AG09319 (cell line): Measurements from ENCODE around the gene SCNN1G.

Source experiments
- DNase-seq: peaks from one replicate; pipeline ENCODE4 v3.0.0-alpha.2; 2010; ENCODE audit warnings: low read depth; ENCODE audit errors: extremely low read depth
- TF ChIP-seq, protein P1 (sequence below): IDR thresholded peaks from 2 replicates; pipeline ENCODE4 v1.5.1; 2011; ENCODE audit warnings: low read depth, mild to moderate bottlenecking, inconsistent platforms, low read length, moderate library complexity

Gene SCNN1G

DNA sequence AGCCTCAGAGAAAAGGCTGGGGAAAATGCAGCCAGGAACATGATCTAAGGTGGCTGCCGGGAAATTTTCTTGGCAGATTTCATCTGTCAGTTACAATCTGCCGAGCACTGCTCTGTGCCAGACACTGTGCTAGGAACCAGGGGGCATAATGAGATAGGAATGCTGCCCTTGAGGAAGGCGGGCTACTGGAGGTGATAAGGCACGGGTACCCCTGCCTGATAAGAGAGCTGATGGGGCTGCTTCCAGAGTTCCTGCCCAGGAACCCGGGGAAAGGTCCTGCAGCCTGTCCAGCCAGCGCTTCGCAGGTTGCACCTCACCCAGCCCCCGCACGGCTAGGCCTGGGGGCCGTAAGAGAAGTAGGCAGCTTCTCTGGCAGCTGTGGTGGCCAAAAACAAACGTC lies 3.1 kb downstream of the SCNN1G start:
- TF ChIP-seq, protein P1, sequence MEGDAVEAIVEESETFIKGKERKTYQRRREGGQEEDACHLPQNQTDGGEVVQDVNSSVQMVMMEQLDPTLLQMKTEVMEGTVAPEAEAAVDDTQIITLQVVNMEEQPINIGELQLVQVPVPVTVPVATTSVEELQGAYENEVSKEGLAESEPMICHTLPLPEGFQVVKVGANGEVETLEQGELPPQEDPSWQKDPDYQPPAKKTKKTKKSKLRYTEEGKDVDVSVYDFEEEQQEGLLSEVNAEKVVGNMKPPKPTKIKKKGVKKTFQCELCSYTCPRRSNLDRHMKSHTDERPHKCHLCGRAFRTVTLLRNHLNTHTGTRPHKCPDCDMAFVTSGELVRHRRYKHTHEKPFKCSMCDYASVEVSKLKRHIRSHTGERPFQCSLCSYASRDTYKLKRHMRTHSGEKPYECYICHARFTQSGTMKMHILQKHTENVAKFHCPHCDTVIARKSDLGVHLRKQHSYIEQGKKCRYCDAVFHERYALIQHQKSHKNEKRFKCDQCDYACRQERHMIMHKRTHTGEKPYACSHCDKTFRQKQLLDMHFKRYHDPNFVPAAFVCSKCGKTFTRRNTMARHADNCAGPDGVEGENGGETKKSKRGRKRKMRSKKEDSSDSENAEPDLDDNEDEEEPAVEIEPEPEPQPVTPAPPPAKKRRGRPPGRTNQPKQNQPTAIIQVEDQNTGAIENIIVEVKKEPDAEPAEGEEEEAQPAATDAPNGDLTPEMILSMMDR, result no peak

DNA sequence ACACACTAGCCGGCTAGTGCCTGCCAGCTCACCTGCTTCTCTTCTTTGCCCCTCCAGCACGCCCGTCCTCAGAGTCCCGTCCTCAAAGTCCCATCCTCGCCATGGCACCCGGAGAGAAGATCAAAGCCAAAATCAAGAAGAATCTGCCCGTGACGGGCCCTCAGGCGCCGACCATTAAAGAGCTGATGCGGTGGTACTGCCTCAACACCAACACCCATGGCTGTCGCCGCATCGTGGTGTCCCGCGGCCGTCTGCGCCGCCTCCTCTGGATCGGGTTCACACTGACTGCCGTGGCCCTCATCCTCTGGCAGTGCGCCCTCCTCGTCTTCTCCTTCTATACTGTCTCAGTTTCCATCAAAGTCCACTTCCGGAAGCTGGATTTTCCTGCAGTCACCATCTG lies 3.6 kb downstream of the SCNN1G start:
- TF ChIP-seq, protein P1, result no peak
- no peak for DNase-seq

More for the DNA sequence above, 3.1 kb downstream of the SCNN1G start:
- DNase-seq, result no peak

DNA sequence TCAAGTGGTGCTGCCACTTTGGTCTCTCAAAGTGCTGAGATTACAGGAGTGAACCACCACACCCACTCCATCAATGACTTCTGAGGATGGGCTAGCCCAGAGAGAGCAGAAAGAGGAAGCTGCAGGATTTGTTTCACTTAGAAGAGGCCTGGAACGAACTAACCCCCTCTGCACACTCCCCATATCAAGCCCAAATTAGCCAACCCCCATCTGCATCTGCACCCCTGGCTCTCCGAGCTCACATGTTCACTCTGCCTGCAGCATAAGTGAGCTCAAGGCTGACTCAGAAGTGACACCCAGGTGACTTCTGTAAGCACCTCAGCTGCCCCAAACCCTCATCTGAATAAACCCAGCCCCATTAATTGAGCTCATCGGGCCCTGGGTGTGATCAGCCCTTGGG lies 4.8 kb downstream of the SCNN1G start:
- TF ChIP-seq, protein P1, result no peak
- no peak for DNase-seq

DNA sequence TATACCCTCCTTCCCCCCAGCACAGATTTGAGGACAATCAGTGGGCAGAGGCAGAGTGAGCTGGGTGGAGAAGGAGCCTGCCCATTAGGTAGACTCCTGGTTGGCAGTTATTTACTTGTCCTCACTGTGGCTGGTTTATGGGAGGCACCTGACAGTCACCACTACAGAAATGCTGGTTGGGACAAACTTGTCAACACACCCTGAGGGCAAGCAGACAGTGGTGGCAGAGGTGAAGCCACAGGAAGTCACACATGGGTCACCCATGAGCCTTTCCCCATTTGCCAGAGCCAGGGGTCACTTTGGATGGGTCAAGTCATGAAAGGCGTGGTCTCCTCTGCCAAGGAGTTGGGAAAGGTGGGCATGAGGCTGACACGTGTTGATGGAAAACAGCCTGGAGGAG lies 6.4 kb downstream of the SCNN1G start:
- TF ChIP-seq, protein P1, result no peak
- DNase-seq, result no peak

DNA sequence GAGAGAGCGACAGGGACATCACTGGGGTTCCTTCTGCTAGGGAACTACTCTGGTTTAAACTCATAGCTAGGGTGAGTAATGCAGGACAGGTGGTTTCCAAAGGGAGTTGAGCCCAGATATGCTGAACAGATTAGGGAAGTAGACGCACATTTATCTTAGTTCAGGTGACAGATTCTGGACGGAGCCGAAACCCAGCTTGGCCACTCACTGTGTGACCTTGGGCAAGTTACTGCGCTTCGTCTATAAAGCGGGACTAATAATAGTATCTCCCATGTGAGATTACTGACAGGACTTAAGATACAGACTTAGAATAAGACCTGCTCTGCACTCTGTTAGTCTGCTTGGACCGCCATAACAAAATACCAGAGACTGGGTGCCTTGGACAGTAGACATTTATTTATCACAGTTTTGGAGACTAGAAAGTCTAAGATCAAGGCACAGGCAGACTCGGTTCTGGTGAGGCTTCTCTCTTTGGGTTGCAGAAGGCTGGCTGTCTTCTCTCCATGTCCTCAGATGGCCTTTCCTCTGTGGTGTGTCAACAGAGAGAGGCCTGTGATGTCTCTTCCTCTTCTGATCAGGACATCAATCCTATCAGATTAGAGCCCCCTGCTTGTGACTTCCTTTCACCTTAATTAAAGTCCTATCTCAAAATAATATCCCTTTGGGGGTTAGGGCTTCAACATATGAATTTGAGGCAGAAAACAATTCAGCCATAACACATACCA lies 12.1 kb downstream of the SCNN1G start:
- TF ChIP-seq, protein P1, result no peak
- no peak for DNase-seq

DNA sequence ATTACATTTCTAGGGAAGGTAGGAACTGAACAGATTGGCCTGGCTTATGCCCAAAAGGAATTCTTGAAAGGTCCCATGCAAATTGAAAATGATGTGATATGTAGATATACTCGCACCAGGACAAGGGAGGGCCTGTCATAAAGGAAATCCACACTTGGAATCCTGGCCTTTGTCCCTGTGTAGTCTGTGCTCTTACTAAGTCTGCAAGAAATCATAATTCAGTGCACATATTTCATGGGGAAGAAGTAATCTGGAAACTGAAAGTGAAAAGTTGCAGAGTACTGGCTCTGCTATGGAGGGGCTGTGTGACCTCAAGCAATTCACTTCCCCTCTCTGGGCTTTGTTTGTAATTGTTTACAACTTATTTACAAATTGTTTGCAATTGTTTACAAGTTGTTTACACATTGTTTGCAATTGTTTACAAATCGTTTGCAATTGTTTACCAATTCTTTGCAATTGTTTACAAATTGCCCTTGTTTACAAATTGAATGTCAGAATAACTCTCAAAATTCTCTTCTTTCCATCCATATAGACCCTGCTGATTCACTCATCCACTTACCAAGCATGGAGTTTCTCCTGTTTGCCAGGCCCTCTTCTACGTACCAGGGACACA lies 12.9 kb downstream of the SCNN1G start:
- no peak for DNase-seq

DNA sequence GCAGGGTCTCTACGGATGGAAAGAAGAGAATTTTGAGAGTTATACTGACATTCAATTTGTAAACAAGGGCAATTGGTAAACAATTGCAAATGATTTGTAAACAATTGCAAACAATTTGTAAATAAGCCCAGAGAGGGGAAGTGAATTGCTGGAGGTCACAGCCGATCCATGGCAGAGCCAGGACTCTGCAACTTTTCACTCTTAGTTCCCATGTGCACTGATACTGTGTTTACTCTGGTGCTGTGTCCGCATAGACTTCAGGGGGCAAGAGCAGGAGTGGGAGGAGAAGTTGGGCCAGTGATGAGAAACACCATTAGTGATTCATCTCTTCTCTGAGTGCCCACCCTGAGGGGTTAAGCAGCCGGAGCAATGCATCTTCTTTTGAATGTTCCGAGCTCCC lies 14.0 kb downstream of the SCNN1G start:
- no peak for DNase-seq
- TF ChIP-seq, protein P1, result no peak

More for the DNA sequence above, 12.9 kb downstream of the SCNN1G start:
- TF ChIP-seq, protein P1, result no peak
